Activated CD4-positive, alpha-beta T cell treated with anti-CD3 and anti-CD28 coated beads, Interleukin-2, amount 50 U/mL, for 1 hour (primary cell): ENCODE data around the gene COBL.

ENCODE experiments used
- DNase-seq: peaks from one replicate; pipeline ENCODE4 v3.0.0-alpha.2; 2020

The COBL gene

DNA sequence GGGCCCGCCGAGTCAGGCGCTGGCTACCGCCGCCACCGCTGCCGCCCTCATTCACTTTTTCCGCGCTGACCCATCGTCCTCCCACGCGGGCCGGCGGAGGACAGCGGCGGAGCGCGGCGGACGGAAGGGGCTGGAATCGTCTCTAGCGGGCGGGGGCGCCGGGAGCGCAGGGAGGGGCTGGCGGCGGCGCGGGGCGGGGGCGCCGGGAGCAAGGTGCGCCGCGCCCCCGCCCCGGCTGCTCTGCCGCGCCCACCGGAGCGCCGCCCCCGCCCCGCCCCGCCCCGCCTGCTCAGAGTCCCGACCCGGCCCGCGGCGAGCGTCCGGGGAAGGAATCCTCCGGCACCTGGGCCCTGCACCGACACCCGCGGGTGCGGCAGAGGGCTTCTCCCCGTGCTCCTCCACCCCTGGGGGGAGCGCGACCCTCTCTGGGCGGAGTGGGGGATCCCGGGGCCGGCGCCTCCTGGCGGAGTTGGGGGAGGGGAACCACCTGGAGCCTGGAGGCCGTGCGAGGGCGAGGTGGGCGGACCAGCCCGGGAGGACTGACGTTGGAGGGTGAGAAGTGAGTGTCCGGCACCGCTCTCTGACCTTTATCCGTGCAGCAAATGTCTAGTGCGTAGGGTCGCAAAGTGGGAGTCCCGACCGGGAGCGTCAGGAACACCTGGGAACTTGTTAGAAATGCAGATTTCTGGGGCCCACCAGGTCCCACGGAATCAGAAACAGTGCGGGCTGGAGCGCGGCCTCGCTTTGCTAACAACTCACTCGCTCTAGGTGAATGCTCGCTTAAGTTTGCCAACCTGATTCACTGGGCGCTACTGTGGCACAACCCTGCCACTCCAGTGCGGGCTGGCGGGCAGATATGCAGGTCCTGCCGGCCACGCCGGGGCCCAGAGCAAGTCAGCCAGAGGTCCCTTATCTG is at the start of gene COBL:
TSS of gene COBL (minus strand) at position 144 of the 916 bp plus-strand sequence. CDS start 176 bp downstream, outside the sequence.
- DNase-seq, result no peak

DNA sequence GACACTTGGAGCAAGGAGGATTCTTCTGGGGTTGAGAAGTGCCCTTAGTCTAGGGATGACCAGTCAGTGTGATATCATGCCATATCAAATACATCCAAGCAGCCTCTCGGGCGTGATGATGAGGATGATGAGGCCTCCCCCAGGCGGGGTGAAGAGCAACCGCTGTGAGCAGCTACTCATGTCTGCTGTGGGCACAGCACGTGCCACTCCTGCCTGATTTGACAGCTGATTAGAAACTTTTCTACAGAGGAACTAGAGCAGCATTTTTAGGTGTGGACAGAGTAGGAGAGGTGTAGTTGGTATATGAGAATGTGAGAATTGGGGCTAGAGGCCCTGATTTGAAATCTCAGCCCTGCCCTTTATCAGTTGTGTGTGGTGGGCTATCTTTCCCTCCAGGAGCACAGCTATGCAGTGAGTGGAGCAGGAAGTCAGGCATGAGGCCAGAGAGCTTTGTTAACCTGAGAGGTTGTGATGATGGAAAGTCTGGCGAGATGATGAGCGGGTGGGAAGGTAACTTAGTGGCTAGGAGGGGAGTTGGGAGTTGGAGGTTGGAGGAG is 49.6 kb upstream of the COBL start:
- no peak for DNase-seq

DNA sequence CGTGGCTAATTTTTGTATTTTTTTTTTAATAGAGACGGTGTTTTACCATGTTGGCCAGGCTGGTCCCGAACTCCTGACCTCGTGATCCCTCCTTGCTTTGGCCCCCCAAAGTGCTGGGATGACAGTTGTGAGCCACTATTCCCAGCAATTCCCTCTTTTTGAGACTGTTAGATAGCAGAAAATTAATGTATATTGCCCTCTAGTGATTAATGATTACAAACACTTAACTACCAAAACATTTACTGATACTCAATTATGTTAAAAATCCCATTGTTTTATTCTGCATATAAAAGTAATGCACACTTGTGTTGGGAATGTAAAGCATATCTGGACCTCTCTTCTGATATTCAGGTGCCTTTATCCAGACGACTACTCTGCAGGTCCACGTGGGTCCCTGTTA is 41.2 kb upstream of the COBL start:
- no peak for DNase-seq

DNA sequence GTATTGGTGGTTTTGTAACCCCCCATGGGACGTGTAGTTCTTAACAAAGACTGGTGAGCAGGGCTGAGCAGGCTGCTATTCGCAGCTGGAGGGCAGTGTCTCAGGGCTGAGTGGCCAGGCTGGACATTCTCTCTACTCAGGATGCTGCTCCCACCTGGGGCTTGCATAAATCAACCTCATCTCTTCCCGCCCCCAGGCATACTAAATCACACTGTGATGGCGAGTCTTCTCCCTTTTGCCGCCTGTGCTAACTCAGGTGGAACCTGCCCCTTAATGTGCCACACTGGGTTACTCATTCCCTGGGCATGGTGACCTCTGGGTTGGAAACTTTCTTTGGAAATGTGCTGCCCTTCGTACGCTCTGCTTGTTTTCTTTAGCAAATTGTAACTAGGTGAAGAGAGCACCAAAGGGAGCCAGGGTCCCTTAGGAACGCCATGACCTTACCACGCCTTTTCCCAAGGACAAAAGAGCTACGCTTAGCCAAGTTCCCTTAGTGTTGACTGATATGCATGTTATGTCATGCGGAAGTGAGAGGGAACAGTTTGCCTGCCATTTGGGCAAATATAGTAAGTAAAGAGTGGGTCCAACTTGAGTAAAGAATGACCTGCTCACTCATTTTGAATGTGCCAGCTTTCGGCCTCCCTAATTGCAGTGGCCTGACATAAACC is 40.4 kb upstream of the COBL start:
- no peak for DNase-seq

- DNase-seq, result no peak
Measured at GRCh38 chr7:51354897-51355296, 38.3 kb upstream of the COBL start.

GRCh38 chr7:51354434-51354833 is 37.8 kb upstream of the COBL start:
- DNase-seq, result no peak

GRCh38 chr7:51352174-51353100 is 35.8 kb upstream of the COBL start:
- no peak for DNase-seq

DNA sequence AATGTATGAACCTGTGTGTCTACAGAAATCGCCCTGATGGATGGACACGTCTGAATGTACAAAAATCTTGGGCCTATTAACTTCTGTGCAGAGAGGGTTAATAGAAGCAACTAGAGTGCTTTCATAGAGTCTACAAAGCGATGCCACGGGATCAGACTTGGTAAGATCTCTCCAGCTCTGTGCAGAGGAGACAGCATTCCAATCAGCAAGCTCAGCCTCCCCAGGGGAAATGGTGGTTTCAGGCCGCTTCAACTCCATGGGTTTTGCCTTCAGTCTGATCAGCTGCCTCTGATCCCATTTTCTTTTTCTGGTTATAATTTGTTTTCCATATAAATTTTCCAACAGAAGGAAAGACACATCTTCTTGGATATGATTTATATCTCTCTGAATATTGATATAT is 35.1 kb upstream of the COBL start:
- DNase-seq, result no peak

- DNase-seq, result no peak
Measured at GRCh38 chr7:51350546-51350896, 33.9 kb upstream of the COBL start.

- DNase-seq, result no peak
Measured at GRCh38 chr7:51349820-51350545, 33.4 kb upstream of the COBL start.

GRCh38 chr7:51346126-51346525 is 29.5 kb upstream of the COBL start:
- DNase-seq, result no peak

DNA sequence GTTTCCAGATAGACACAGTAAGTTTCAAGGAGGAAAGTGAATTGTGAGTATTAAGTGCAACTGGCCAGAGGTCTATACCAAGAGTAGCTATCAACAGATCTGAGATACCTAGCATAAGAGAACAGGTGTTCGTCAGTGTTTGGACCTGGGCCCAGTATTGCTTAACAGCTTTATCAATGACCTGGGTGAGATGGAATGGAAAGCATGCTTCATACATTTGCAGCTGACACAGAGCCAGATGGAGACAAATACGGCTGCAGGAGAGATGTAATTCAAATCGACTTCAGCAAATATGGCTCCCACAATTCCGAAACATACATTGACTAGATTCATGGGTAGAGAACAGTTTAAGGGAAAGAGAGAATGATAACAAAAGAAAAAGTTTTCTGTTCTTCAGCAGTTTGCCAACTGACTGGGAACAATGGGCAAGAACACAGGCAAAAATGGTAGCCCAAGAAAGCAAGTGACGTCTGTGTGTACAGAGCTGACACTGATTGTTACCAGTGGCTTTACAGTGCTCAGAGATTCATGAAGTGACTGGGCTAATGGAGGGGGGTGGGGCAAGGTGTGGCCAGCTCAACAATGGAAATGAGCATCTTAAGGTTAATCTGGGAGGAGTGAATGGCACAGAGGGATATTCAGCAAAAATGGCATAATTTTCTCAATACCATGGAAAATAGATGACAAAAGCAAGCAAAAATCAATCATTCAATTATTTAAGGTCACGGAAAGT is 28.0 kb upstream of the COBL start:
- no peak for DNase-seq

DNA sequence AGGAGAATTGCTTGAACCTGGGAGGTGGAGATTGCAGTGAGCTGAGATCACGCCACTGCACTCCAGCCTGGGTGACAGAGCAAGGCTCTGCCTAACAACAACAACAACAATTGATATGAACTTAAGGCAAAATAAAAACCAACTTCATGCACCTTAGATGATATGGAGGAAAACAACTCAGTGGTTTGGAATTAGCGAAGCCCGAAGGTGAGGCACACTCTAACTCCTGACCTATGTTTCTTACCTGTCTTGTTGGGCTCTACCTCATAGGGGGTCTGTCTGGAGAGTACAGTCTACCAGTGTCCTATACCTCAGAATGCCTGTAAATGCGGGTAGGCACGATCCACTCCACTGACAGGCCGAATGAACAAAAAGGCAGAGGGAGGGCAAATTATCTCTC is 24.3 kb upstream of the COBL start:
- no peak for DNase-seq

- DNase-seq, result no peak
Measured at GRCh38 chr7:51340029-51340838, 23.6 kb upstream of the COBL start.

GRCh38 chr7:51335057-51335456 is 18.4 kb upstream of the COBL start:
- DNase-seq, result no peak

DNA sequence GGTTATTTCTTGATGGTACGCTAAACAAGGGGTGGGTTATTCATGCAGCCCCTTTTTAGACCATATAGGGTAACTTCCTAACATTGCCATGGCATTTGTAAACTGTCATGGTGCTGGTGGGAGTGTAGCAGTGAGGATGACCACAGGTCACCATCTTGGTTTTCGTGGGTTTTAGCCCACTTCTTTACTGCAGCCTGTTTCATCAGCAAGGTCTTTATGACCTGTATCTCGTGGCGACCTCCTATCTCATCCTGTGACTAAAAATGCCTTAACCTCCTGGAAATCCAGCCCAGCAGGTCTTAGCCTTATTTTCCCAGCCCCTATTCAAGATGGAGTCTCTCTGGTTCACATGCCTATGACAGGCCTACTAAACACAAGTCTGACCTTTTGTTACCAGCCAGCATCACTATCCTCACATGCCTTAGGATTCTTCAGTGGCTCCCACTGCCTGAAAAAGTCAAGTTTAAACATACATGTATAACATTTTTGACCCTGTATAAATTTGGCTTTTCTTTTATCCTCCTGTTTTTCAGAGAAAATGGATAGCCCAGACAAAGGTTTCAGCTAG is 13.2 kb upstream of the COBL start:
- no peak for DNase-seq

DNA sequence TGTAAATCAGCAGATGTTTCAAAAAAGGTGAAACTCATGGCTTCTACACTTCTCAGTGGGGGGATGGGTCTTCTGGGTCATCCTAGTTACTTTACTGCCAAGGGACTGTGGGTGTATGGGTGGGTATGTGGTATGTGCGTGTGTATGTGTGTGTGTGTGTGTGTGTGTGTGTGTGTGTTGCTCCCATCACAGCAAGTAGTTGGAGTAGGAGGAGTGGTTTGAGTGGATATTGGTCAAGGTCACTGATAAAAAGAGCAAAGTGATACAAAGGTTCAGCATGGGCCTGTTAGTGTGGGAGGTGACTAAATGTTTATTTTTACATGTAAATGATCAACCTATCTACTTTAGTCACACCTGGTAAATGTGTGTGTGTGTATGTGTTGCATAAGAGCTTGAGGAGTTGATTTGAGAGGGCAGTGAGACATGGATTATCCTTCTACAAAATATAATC is 11.8 kb upstream of the COBL start:
- no peak for DNase-seq

GRCh38 chr7:51327287-51327717 is 10.7 kb upstream of the COBL start:
- no peak for DNase-seq

DNA sequence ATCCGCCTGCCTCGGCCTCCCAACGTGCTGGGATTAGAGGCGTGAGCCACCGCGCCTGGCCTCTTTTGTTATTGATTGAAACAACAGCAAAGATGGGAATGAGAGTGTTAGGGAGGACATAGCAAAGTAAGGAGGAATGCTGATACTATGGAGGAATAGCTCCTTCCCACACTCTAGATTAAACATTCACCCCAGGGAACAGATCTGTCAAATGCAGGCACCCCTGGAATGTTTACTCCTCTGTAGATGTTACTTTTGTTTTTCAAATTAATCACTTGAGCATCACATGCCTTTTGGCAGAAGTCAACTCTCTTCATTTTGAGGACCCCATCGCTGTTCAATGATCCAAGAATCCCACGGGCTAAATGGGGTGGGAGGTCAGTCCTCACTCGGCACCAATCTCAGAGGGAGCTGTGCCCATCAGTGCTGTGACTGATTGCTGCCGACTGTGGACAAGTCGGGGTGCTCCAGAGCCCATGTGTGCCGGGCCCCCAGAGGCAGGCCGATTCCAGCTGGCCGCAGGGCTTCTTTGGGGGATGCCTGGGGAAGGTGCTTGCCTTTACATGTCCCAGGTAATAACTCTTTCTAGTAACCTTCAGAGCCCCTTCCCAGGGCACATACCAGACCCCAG is 10.2 kb upstream of the COBL start:
- no peak for DNase-seq

GRCh38 chr7:51325908-51326307 is 9.3 kb upstream of the COBL start:
- no peak for DNase-seq
